Peyer's patch (tissue), 4 donors: Measurements from ENCODE around the gene ALDH2. TPM values are rescaled to one million over a fixed set of nuclear protein-coding genes. Genes with fewer than 3 reads are reported as not detected.

ENCODE experiments used
- DNase-seq, 3 donors: peaks; one replicate each; pipeline ENCODE4 v3.0.0-alpha.2; 2017 to 2019
- H3K27ac ChIP-seq, 4 donors: fragments of 200-600 bp; sonication (generic); one replicate each; pipeline ENCODE4 v1.5.1; 2016 to 2019
- H3K27me3 ChIP-seq, 2 donors: fragments of 200-600 bp; sonication (generic); one replicate each; pipeline ENCODE4 v1.5.1; 2019
- H3K36me3 ChIP-seq, 3 donors: fragments of 200-600 bp; sonication (generic); one replicate each; pipeline ENCODE4 v1.5.1; 2016 to 2019
- H3K4me1 ChIP-seq, 4 donors: fragments of 200-600 bp; sonication (generic); one replicate each; pipeline ENCODE4 v1.5.1; 2016 to 2019
- H3K4me3 ChIP-seq, 4 donors: fragments of 200-600 bp; sonication (generic); 1 replicate in 3 of 4; 2 replicates in 1 of 4; pipeline ENCODE4 v1.5.1; 2016 to 2019; ENCODE audit warnings: mild to moderate bottlenecking in 1 of 4
- H3K9me3 ChIP-seq, 4 donors: fragments of 200-600 bp; sonication (generic); one replicate each; pipeline ENCODE4 v1.5.1; 2016 to 2019; ENCODE audit warnings: mild to moderate bottlenecking in 1 of 4
- CTCF ChIP-seq, 6 experiments: fragments of 450-650 bp in 4 of 6; fragments of 200-600 bp in 2 of 6; sonication (generic) in 1 of 6; IDR thresholded peaks; one replicate each; pipeline ENCODE4 v1.5.1; 2017 to 2019; ENCODE audit warnings: antibody characterized with exemption in 6 of 6, mild to moderate bottlenecking in 3 of 6, moderate library complexity in 1 of 6
- POLR2A ChIP-seq, 2 donors: fragments of 450-650 bp; IDR thresholded peaks; one replicate each; pipeline ENCODE4 v1.5.1; 2017; ENCODE audit warnings: antibody characterized with exemption in 2 of 2, mild to moderate bottlenecking in 2 of 2, moderate library complexity in 2 of 2
- small RNA-seq, 2 donors: library from RNA; depleted of rRNA; stranded (forward); fragments of <200 nt; gene quantifications; one replicate each; pipeline ENCODE3, GENCODE V24; 2016
- total RNA-seq, 4 donors: library from RNA; depleted of rRNA; stranded (reverse); fragments of >200 nt; gene quantifications; one replicate each; pipeline ENCODE4 v1.1.0, GENCODE V29; 2016

ALDH2 gene
- total RNA-seq, 4 donors from 2014 or later, result 118 to 215 (median 177) TPM

- H3K27me3 ChIP-seq, result no peaks in the 10 kb centered on the region
- no peaks in the 10 kb centered on the region for H3K9me3 ChIP-seq
- no peak overlapping the region for H3K4me3 ChIP-seq
- no peak for TF ChIP-seq POLR2A (IDR thresholded peaks at IDR 0.05)
- no peak for TF ChIP-seq CTCF (IDR thresholded peaks at IDR 0.05)
- DNase-seq, result no peak
- H3K36me3 ChIP-seq, result no peaks in the 10 kb centered on the region
- H3K27ac ChIP-seq, result no peak overlapping the region
- peaks cover 0 to 23% (median 2%) of the 10 kb centered on the region in 4 donors for H3K4me1 ChIP-seq
Observed at GRCh38 chr12:111846016-111846415, 79.3 kb downstream of the ALDH2 start.

GRCh38 chr12:111850526-111850925 lies 83.8 kb downstream of the ALDH2 start:
- Histone ChIP-seq H3K36me3 (peaks cover 0 to 8% (median 0%) of the 10 kb centered on the region in 3 donors), H3K4me1 (no peaks in the 10 kb centered on the region), H3K27ac (peak overlapping the region in 1 of 4 donors; percentile 6), H3K4me3 (no peak overlapping the region), H3K9me3 (no peaks in the 10 kb centered on the region), H3K27me3 (no peaks in the 10 kb centered on the region)
- TF ChIP-seq POLR2A (IDR thresholded peaks at IDR 0.05), result no peak
- TF ChIP-seq CTCF (IDR thresholded peaks at IDR 0.05), result no peak
- no peak for DNase-seq

- no peaks in the 10 kb centered on the region for H3K9me3 ChIP-seq
- H3K4me1 ChIP-seq, result no peaks in the 10 kb centered on the region
- no peak overlapping the region for H3K27ac ChIP-seq
- DNase-seq, result no peak
- TF ChIP-seq CTCF (IDR thresholded peaks at IDR 0.05), result no peak
- no peak for TF ChIP-seq POLR2A (IDR thresholded peaks at IDR 0.05)
- no peaks in the 10 kb centered on the region for H3K36me3 ChIP-seq
- H3K27me3 ChIP-seq, result no peaks in the 10 kb centered on the region
- H3K4me3 ChIP-seq, result no peak overlapping the region
Observed at GRCh38 chr12:111858186-111858585, 91.5 kb downstream of the ALDH2 start.

- H3K4me1 ChIP-seq, result no peaks in the 10 kb centered on the region
- H3K27me3 ChIP-seq, result no peaks in the 10 kb centered on the region
- no peak for TF ChIP-seq CTCF (IDR thresholded peaks at IDR 0.05)
- no peak for TF ChIP-seq POLR2A (IDR thresholded peaks at IDR 0.05)
- no peak overlapping the region for H3K4me3 ChIP-seq
- DNase-seq, result no peak
- peaks cover 0 to 6% (median 0%) of the 10 kb centered on the region in 3 donors for H3K36me3 ChIP-seq
- no peak overlapping the region for H3K27ac ChIP-seq
- H3K9me3 ChIP-seq, result no peaks in the 10 kb centered on the region
Observed at GRCh38 chr12:111858778-111859177, 92.0 kb downstream of the ALDH2 start.

GRCh38 chr12:111864913-111865312 lies 98.2 kb downstream of the ALDH2 start:
- peaks cover 0 to 58% (median 2%) of the 10 kb centered on the region in 3 donors for H3K36me3 ChIP-seq
- no peak for DNase-seq
- no peaks in the 10 kb centered on the region for H3K27me3 ChIP-seq
- TF ChIP-seq CTCF (IDR thresholded peaks at IDR 0.05) (no peak), POLR2A (IDR thresholded peaks at IDR 0.05) (no peak)
- H3K4me1 ChIP-seq, result no peaks in the 10 kb centered on the region
- no peaks in the 10 kb centered on the region for H3K9me3 ChIP-seq
- H3K4me3 ChIP-seq, result no peak overlapping the region
- H3K27ac ChIP-seq, result no peak overlapping the region

Small RNAs within 50 kb of the gene (small RNA-seq; reads per million reads assigned to genes)
- 0.51 to 1.1 reads per million in 2 donors for gene MIR6761

Other genes with a start within 250 kb of the ALDH2 start
- 100 to 1,000 TPM in 1 of 4 donors, 10 to 100 TPM in 3; 35.9 to 111 (median 90.8) TPM for gene ATXN2, start 167.6 kb upstream of the ALDH2 start, total RNA-seq
- 10 to 100 TPM; 12.3 to 28.1 (median 17.7) TPM for gene BRAP, start 81.0 kb upstream of the ALDH2 start, total RNA-seq
- 100 to 1,000 TPM in 2 of 4 donors, 10 to 100 TPM in 2; 58.5 to 102 (median 80.6) TPM for gene ACAD10, start 80.9 kb upstream of the ALDH2 start, total RNA-seq
- gene MAPKAPK5, start 75.3 kb downstream of the ALDH2 start, total RNA-seq, result 100 to 1,000 TPM in 2 of 4 donors, 10 to 100 TPM in 2; 79.3 to 122 (median 102) TPM
- 10 to 100 TPM; 21.5 to 37.3 (median 35.5) TPM for gene TMEM116, start 246.2 kb downstream of the ALDH2 start, total RNA-seq
- gene ERP29, start 246.5 kb downstream of the ALDH2 start, total RNA-seq, result 10 to 100 TPM; 39.8 to 62.7 (median 49.1) TPM